Lower leg skin (tissue), 3 donors: ENCODE results near the gene EGLN1.

Experiments
- CTCF ChIP-seq, 3 donors: fragments of 450-650 bp; IDR thresholded peaks; one replicate each; pipeline ENCODE4 v1.5.1; 2016; ENCODE audit warnings: antibody characterized with exemption in 3 of 3, mild to moderate bottlenecking in 3 of 3, moderate library complexity in 2 of 3
- POLR2A ChIP-seq, 2 donors: fragments of 450-650 bp; IDR thresholded peaks; one replicate each; pipeline ENCODE4 v1.6.1; 2016 to 2017; ENCODE audit warnings: antibody characterized with exemption in 2 of 2, mild to moderate bottlenecking in 1 of 2, moderate library complexity in 1 of 2

- no peak for TF ChIP-seq CTCF (IDR thresholded peaks at IDR 0.05)
- no peak for TF ChIP-seq POLR2A (IDR thresholded peaks at IDR 0.05)
Observed at GRCh38 chr1:231334952-231335351, 87.1 kb downstream of the EGLN1 start.
